Prostate gland (tissue), 2 donors: ENCODE measurements around the gene DHX58. TPM values are rescaled to one million over a fixed set of nuclear protein-coding genes. Genes with fewer than 3 reads are reported as not detected.

ENCODE experiments used
- DNase-seq: peaks from one replicate; pipeline ENCODE4 v3.0.0-alpha.2; 2019; ENCODE audit warnings: low spot score
- H3K27ac ChIP-seq, 2 donors: fragments of 200-600 bp; sonication (generic); 2 replicates each; pipeline ENCODE4 v1.5.1; 2017 to 2019
- H3K27me3 ChIP-seq: fragments of 200-600 bp; sonication (generic); replicated peaks from 2 replicates; pipeline ENCODE4 v1.5.1; 2019; ENCODE audit not compliant: insufficient read depth
- H3K36me3 ChIP-seq, 2 donors: fragments of 200-600 bp; sonication (generic); 1 replicate in 1 of 2; 2 replicates in 1 of 2; pipeline versions ENCODE4 v1.5.1 to v1.8.1; 2017 to 2019
- H3K4me1 ChIP-seq: fragments of 200-600 bp; sonication (generic); replicated peaks from 2 replicates; pipeline ENCODE4 v1.5.1; 2019
- H3K4me3 ChIP-seq, 2 donors: fragments of 200-600 bp; sonication (generic); 2 replicates each; pipeline ENCODE4 v1.5.1; 2017 to 2019
- H3K9me3 ChIP-seq: fragments of 200-600 bp; sonication (generic); 2 replicates; pipeline ENCODE4 v1.5.1; 2017
- CTCF ChIP-seq, 4 experiments: fragments of 200-600 bp in 2 of 4; fragments of 450-650 bp in 2 of 4; sonication (generic) in 2 of 4; IDR thresholded peaks; 1 replicate in 3 of 4; 2 replicates in 1 of 4; pipeline ENCODE4 v1.5.1; 2016 to 2019; ENCODE audit warnings: antibody characterized with exemption in 4 of 4, mild to moderate bottlenecking in 2 of 4, moderate library complexity in 2 of 4
- POLR2A ChIP-seq: fragments of 450-650 bp; IDR thresholded peaks from one replicate; pipeline ENCODE4 v1.6.1; 2016; ENCODE audit warnings: antibody characterized with exemption, mild to moderate bottlenecking
- POLR2AphosphoS5 ChIP-seq: sonication (generic); formaldehyde crosslinking; IDR thresholded peaks from one replicate; pipeline ENCODE4 v1.6.1; 2017; ENCODE audit warnings: antibody characterized with exemption
- WGBS: methylation state at CpG from one replicate; pipeline ENCODE4 v1.1.5; 2018; 5-methylcytosine and 5-hydroxymethylcytosine counted together
- intact Hi-C: fragments of 100-400 bp; cut with DNase I; formaldehyde crosslinking; loops from one replicate; pipeline ENCODE4 v1.14.2; 2022
- total RNA-seq, 2 donors: library from RNA; depleted of rRNA; stranded (reverse); fragments of >200 nt; gene quantifications; one replicate each; pipeline ENCODE4 v1.1.0, GENCODE V29; 2016

The DHX58 gene
- total RNA-seq, 2 donors from 2014 or later: 26.7 to 38.6 TPM

DNA sequence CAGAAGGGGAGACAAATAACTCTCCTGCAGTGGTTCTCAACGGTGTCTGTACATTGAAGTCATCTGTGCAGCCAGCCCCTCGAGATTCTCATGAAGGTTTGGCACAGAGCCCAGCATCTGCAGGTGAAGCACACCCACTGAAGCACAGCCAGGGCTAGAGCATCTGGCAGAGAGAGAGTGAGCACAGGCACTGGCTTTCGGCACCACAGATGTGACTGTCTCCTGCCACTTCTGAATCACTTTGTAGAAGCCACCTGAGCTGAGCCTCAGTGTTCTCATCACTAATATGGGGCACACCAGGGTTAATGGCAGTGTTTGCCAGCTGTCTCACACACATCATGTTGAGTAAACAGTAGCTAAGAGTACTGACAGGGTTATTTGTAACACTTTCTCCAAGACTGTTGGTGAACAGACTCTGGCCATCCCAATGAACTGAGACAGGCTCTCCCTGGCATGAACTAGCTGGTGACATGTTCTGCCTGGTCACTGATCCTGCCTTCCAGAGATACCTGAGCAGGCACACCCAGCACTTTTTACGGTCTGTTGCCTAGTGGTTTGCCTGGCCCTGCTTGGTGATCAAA, 21.0 kb upstream of the DHX58 start:
- Histone ChIP-seq H3K9me3 (no peaks in the 10 kb centered on the region), H3K4me1 (peaks cover 27% of the 10 kb centered on the region), H3K27ac (peak overlapping the region in 1 of 2 donors; percentile 26), H3K36me3 (peaks cover 0 to 6% of the 10 kb centered on the region in 2 donors), H3K4me3 (no peak overlapping the region), H3K27me3 (no peaks in the 10 kb centered on the region)
- WGBS: 29% methylated on average over 4 of the region's 4 CpGs
- no peak for DNase-seq
- intact Hi-C loops: no loop called here
- no peak for TF ChIP-seq CTCF (IDR thresholded peaks at IDR 0.05)
- no peak for TF ChIP-seq POLR2A
- TF ChIP-seq POLR2AphosphoS5: no peak

DNA sequence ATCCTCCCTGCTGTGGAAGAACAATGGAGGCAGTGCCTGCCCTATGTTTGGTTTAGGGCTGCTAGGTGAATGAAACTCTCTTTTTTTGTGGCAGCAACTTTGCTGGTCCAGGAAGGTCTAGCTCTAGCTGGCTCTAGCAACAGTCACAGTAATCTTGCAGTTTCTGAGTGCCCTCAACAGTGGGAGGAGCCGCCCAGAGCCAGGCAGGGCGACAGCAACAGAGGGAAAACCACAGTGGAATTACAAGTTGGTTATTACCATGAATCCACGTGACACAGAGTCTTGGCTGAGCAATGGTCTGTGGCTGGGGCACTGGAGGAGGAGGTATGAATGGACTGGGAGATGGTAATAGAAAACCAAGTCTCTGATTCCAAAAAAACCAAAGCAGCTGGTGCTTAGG, 20.4 kb upstream of the DHX58 start:
- no peaks in the 10 kb centered on the region for H3K9me3 ChIP-seq
- peaks cover 0 to 12% of the 10 kb centered on the region in 2 donors for H3K36me3 ChIP-seq
- H3K4me1 ChIP-seq: peaks cover 25% of the 10 kb centered on the region
- no peak overlapping the region for H3K27ac ChIP-seq
- intact Hi-C loops: no loop called here
- TF ChIP-seq POLR2A: no peak
- peak; percentile 68 for TF ChIP-seq POLR2AphosphoS5
- H3K4me3 ChIP-seq: no peak overlapping the region
- no peaks in the 10 kb centered on the region for H3K27me3 ChIP-seq
- DNase-seq: peak; percentile 62
- 45% methylated on average over 3 of the region's 3 CpGs for WGBS

- no peak for DNase-seq
- Histone ChIP-seq H3K27me3 (no peaks in the 10 kb centered on the region), H3K4me3 (no peak overlapping the region), H3K9me3 (no peaks in the 10 kb centered on the region), H3K4me1 (peaks cover 25% of the 10 kb centered on the region), H3K27ac (peak overlapping the region in 1 of 2 donors; percentile 24), H3K36me3 (peaks cover 0 to 22% of the 10 kb centered on the region in 2 donors)
- intact Hi-C loops: no loop called here
- WGBS: 54% methylated on average over 4 of the region's 4 CpGs
- TF ChIP-seq CTCF (IDR thresholded peaks at IDR 0.05): no peak
- no peak for TF ChIP-seq POLR2A
- TF ChIP-seq POLR2AphosphoS5: no peak
Measured at GRCh38 chr17:42131981-42132432, 19.5 kb upstream of the DHX58 start.

DNA sequence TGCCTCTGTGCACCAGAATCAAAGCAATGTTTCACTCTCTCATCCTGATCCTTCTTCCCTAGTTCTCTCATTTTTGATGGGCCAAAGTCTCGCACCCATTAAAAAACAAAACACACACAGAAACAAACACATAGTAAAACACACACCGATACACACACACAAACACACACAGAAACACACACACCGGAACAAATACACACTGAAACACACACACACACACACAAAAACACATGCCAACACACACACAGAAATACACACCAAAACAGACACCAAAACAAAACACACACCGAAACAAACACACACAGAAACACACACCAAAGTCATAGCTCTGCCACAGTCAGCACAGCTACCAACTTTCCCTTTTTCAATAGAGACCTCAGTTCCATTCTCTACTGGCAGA, 18.7 kb upstream of the DHX58 start:
- no peak overlapping the region for H3K4me3 ChIP-seq
- H3K27me3 ChIP-seq: no peaks in the 10 kb centered on the region
- H3K9me3 ChIP-seq: no peaks in the 10 kb centered on the region
- TF ChIP-seq POLR2AphosphoS5: no peak
- no peak for TF ChIP-seq POLR2A
- no peak for TF ChIP-seq CTCF (IDR thresholded peaks at IDR 0.05)
- WGBS: 92% methylated on average over 4 of the region's 4 CpGs
- intact Hi-C loops: no loop called here
- H3K36me3 ChIP-seq: peaks cover 0 to 26% of the 10 kb centered on the region in 2 donors
- peak overlapping the region in 1 of 2 donors; percentile 24 for H3K27ac ChIP-seq
- DNase-seq: no peak
- peaks cover 25% of the 10 kb centered on the region for H3K4me1 ChIP-seq

DNA sequence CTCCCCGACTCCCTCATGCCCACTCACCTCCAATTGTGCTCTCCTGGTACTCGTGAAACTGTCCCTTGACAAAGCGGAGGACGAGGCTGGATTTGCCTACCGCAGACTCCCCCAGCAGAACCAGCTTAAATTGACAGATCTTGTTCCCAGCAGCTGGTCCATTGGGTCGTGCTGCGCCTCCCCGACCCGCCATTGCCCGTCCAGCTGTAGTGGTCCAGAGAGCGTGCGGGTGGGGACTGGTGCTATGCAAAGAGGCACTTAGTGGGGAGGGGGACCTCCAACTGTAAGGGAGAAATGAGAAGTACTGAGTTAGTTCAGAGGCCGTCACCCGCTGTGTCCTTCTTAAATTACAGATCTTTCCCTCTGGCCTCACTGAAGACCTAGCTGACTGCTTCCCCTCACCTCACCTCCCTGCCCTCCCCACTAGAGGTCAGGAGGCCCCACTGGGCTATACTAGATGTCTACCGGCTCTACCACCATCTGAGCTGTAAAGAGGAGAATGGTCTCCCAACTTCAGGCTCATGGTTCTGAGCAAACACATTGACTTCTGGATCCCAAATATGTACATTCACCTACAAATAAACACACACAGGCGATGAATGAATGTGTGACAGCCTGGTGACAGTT, 17.9 kb upstream of the DHX58 start:
- intact Hi-C loops: no loop called here
- H3K4me1 ChIP-seq: peaks cover 21% of the 10 kb centered on the region
- DNase-seq: no peak
- H3K4me3 ChIP-seq: no peak overlapping the region
- TF ChIP-seq POLR2A (no peak), POLR2AphosphoS5 (no peak), CTCF (IDR thresholded peaks at IDR 0.05) (no peak)
- H3K27ac ChIP-seq: peak overlapping the region in 1 of 2 donors; percentile 24
- WGBS: 93% methylated on average over 16 of the region's 16 CpGs
- no peaks in the 10 kb centered on the region for H3K9me3 ChIP-seq
- H3K27me3 ChIP-seq: no peaks in the 10 kb centered on the region
- H3K36me3 ChIP-seq: peaks cover 0 to 26% of the 10 kb centered on the region in 2 donors
